Measurements from ENCODE around the gene CHURC1.
A peak's percentile ranks its signal among the peaks of the same experiment; 100 is the strongest.
"Not testable (repeated sequence)": the region's sequence is repeated elsewhere in the genome, so short reads cannot be mapped to it uniquely, and the experiment has no call there.

Gene CHURC1

GRCh38 chr14:64891839-64892375, 22.3 kb upstream of the CHURC1 start:
- DNase-seq = peak; percentile 8

DNA sequence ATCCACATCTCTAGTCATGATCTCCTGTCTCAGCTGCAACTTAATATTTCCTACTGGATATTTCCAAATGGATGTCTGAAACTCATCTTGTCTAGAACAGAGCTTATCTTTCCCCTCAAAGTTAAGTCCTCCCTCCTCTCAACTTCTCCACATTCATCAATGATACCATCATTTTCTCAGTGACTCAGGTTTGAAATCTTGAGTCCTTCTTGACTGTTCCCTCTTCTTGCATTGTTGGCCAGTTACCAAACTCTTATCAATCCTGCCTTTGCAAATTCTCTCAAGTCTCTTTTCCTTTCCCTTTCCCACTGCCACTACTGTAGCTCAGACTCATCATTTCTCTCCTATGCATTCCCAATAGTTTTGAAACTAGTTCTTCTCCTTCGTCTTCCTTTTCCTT, 14.3 kb upstream of the CHURC1 start:
- no peak for DNase-seq

DNA sequence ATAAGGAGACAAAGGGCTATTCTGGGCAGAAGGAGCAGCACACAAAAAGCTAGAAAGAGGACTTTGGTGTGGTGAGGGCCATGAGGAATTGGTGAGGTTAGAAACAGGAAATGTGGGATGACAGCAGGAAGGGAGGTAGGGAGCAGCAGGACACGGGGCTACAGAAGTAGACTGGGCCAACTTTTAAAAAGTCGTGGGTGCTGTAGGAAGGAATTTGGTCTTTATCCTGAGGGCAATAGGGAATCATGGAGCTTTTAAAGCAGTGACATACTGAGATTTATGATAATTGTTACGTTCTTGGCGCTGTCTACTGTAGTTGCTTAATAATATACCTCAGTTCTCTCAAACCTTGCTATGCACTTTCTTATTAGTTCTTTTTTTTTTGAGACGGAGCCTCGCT, 8.2 kb upstream of the CHURC1 start:
- no peak for DNase-seq

DNA sequence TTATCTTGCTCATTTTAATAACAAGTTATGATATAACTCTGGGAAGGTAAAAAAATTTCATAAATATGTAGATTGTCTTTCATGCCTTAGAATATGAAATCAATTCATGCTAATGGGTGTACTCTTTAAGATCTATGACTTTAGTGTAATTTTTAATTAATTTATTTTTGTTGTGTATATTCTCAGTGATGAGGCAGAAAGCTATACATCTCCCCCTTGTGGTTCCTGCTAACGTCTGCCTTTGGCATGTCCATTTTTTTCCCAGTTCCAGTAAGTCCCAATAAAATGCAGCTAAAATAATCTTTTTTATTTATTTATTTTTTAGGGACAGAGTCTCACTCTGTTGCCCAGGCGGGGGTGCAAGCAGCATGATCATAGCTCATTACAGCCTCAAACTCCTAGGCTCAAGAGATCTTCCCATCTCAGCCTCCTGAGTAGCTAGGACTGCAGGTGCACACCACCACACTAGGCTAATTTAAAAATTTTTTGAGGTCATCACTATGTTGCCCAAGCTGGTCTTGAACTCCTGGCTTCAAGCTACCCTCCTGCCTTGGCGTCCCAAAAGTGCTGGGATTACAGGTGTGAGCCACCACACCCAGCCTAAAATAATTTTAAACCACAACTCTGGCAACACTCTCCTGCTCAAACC, 3.3 kb upstream of the CHURC1 start:
- DNase-seq = no peak

- DNase-seq = no peak
Measured at GRCh38 chr14:64912261-64912660, 2.0 kb upstream of the CHURC1 start.

DNA sequence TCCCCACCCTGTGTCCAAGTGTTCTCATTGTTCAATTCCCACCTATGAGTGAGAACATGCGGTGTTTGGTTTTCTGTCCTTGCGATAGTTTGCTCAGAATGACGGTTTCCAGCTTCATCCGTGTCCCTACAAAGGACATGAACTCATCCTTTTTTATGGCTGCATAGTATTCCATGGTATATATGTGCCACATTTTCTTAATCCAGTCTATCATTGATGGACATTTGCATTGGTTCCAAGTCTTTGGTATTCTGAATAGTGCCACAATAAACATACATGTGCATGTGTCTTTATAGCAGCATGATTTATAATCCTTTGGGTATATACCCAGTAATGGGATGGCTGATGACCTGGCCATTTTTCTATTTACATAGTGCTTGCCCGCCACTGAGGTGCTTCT, 778 bp upstream of the CHURC1 start:
- not testable (repeated sequence) for DNase-seq

DNA sequence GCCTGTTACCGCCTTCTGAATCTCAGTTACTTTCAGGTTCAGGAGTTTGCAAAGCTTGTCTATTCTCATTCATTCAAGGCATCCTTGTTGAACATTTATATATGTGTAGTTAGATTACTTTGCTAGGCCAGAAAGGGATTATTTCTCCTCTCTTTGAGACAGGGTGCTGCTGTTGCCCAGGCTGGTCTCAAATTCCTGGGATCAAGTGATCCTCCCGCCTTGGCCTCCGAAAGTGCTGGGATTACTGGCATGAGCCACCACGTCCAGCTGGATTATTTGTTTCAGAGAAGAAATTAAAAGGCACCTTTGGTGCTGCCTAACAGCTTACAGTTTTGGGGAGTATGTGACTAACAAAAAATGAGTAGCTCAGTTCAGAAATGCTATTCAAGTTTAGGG, 772 bp downstream of the CHURC1 start:
- no peak for DNase-seq

DNA sequence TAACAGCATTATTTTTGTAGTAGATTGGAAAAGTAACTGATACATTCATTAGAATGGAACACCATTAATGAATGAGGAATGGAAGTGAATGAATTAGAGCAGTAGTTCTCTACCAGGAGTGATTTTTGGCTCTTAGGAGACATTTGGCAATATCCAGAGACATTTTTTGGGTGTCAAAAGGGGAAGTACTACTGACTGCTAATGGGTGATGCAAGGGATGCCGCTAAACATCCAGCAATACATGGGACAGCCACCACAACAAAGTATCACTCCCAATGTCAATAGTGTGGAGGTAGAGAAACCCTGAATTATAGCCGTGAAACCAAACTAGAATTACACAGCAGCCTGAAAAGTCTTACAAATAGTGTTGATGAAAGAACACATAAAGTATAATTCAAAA, 1.5 kb downstream of the CHURC1 start:
- DNase-seq = no peak

DNA sequence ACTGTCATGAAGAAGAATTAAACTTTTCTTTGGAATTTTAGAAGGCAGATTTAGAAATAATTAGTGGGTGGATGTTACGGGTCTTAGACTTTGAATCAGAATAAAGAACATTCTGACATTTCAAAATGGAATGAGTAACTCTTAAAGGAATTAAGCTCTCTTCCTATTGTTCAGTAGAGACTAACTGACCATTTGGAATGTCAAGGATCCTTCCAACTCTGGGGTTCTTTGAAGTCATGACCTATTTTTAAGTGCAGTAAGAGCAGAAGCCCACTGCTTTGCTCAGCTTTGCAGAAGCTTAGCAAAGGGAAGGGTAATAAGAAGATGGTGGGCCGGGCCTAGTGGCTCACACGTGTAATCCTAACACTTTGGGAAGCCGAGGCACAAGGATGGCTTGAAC, 4.0 kb downstream of the CHURC1 start:
- DNase-seq = no peak

- no peak for DNase-seq
Measured at GRCh38 chr14:64919215-64919614, 5.0 kb downstream of the CHURC1 start.

- DNase-seq = no peak
Measured at GRCh38 chr14:64919618-64920017, 5.4 kb downstream of the CHURC1 start.

DNA sequence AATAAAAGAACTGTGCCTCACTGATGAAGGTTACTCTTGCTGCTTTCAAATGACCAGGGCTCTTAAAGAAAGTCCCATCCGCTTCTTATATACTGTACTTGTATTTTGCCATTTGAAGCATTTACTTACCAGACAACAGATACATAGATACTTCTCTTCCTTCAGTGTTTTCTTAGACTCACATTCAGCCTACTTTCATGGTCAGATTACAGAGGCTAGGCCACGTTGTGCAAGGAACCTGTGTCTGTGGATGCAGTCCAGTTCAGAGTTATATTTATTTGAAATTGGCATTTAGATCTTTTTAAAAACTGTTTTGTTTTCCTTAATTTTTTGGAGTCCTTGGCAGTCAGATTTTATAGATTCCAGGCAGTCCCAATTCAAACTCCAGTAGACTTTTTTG, 6.2 kb downstream of the CHURC1 start:
- no peak for DNase-seq

DNA sequence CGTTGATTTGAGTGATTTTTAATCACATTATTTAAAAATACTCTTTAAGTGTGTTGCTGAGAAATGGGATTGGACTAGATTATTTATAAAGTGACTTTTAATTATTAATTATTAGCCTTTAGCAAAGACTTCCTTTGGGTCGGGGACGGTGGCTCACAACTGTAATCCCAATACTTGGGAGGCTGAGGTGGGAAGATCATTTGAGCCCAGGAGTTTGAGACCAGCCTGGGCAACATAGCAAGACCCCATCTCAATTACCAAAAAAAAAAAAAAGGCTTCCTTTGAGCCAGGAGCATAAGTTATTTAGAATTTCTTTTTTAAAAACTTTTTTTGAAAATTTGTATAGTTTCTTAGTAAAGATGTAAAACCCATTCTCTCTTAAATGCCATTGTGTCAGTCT, 8.8 kb downstream of the CHURC1 start:
- DNase-seq = no peak

GRCh38 chr14:64926398-64926995, 12.2 kb downstream of the CHURC1 start:
- DNase-seq = no peak

DNA sequence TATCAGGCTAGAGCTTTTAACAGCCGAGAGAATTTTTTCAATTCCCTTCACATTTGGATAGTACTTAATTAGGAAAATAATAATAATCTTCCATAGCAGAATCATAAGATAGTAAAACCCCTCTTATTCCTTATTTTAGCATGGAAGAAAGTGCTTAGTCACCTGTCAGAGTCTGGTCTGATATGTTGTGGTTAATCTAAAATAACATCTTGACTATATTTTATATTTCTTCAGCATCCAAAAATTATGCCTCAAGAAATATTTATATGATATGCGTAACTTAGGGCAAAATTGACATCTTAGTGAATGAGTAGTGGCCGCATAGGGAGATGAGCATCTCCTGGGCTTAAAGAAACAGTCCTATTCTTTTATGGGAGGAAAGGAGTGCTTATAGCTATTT, 12.8 kb downstream of the CHURC1 start:
- DNase-seq = no peak

DNA sequence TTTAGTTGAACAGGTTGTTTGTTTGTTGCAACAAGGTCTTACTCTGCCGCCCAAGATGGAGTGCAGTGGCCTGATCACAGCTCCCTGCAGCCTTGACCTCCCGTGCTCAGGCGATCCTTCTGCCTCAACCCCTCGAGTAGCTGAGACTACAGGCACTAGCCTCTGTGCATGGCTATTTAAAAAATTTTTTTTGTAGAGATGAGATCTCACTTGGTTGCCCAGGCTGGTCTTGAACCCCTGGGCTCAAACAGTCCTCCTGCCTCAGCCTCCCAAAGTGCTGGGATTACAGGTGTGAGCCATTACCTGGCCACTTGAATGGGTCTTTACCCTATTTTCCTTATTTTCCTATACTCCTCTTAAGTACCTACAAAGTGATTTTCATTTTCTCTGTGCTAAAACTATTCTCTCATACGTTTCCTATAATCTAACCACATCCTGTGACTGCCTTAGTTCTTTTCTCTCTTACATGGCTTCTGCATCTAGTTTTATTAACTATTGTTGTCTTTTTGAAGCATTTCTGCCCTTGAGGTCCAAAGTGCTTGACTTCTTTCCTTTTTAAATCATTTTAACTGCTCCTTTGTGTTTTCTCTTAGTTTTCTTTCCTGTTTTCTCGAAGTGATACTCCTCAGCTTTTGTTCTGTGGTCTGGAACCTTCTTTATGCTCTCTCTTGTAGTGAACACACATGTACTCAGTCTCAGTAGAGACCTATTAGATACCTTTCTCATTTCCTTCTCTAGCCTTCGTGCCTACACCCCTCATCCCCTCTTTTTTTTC, 14.2 kb downstream of the CHURC1 start:
- DNase-seq = no peak

DNA sequence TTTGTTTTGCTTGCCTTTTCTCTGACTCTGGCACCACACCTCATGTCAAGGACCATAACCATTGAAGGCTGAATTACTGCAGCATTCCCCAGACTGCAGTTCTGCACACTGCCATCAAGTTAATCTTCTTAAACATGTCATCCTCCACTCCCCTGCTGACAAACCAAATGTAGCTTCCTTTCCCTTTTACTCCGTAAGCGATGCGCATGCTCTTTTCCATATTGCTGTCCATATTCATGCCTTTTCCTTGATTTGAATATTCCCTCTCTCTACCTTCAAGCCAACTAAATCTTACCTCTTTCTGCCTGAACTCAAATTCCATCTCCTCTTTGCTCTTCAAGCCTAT, 14.7 kb downstream of the CHURC1 start:
- DNase-seq = no peak

DNA sequence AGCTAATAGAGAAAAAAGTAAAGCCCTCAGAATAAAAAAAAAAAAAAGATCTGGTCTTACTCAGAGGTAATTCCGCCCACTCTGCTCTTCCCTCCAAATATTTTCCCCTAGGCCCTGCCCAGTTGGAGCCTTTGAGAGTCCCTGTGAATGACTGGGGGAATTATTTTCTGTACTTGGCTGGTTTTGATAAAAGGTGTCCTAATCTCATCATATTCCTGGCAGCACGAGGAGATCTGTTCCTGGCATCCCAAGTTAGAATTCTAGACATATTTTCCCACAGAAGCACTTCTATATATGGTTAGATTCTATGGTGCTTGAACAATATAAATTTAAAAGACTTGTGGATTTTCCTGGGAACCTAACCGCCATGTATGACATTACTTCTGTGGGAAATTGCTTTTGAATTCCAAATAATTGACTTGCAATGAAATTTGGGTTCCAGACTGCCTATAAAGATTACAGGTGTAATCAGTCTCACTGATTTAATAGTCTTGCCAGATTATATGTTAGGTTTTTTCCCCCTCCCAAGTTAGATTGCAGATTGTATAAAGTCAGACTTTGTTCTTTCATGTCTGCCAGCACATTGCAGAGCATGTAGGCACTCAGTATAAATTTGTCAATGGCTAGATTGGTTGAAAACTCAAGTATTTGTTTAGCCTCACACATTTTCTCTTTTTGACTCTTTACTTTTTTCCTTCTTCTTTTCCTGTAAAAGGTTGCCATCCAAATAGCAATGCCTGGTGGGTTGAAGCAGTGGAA, 16.0 kb downstream of the CHURC1 start:
- DNase-seq = no peak

- no peak for DNase-seq
Measured at GRCh38 chr14:64931123-64931522, 16.9 kb downstream of the CHURC1 start.

GRCh38 chr14:64932231-64932630, 18.0 kb downstream of the CHURC1 start:
- no peak for DNase-seq

DNA sequence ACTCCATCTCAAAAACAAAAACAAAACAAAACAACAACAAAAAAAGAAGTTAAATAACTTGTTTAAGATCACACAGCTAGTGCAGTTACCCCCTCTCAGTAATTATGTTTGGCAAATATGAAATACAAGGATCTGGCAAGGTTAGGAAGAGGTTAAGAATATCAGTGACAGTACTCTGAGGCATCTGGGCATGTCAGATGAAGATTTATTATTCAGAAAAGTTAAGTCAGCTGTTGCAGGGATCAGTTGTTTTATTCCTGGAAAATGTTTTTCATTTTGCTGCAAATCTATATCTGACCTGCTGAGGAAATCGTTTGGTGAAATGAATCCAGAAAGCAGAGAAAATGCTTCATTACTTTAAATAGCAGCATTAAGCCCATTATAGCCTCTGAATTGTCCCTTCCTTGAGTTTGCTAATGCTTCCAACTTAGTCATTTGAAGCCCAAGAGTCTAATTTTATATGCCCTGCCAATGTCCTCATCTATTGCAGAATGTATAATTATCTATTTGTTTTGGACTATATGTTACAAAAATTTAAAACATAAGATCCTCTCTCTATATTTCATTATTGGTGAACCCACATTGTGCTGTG, 20.2 kb downstream of the CHURC1 start:
- no peak for DNase-seq

DNA sequence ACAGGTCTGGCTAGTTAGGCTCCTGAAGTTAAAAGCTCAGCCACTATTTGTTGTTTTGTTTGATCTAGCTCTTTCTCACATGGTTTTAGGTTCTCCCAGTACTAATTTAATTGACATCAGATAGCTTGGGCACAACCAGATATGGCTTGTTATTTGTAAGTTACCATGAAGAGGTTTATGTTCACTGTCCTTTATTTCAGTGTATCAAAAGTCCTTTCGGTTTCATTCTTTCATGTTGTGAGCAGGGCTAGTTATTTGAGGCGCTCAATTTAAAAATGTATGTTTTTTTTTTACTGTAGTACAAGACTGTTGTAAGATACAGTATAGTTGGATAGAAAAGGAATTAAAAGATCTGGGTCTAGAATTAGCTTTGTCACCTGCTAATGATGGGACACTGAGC, 21.3 kb downstream of the CHURC1 start:
- DNase-seq = no peak
